A549 (cell line): Measurements from ENCODE around the gene CENPE. TPM values are rescaled to one million over a fixed set of nuclear protein-coding genes. Genes with fewer than 3 reads are reported as not detected.

Experiments used
- ATAC-seq, 2 experiments: fragments of 200-7000 bp in 1 of 2; fragments of >200 bp in 1 of 2; cut with Nextera tagmentation in 1 of 2; cut with Tn5 transposase in 1 of 2; 3 replicates each; pipeline versions ENCODE4 v1.8.0 to v1.9.1; 2018 to 2020; ENCODE audit warnings: mild to moderate bottlenecking in 1 of 2, moderate library complexity in 1 of 2
- CTCF ChIA-PET: fragments of 300-600 bp; sonication (Branson Sonifier 250); formaldehyde crosslinking; extraction: SDS; loops from one replicate; lab custom pipeline; 2021; ENCODE audit warnings: antibody characterized with exemption, inconsistent platforms; lab: Yijun Ruan, JAX
- POLR2A ChIA-PET: fragments of 350-600 bp; formaldehyde crosslinking; extraction: SDS; loops from one replicate; lab custom pipeline; 2021; ENCODE audit warnings: antibody characterized with exemption, inconsistent platforms; lab: Yijun Ruan, JAX
- DNase-seq, 2 experiments: peaks; one replicate each; pipeline versions ENCODE4 v3.0.0 to v3.0.0-alpha.2; 2011 to 2016; ENCODE audit warnings: low read depth in 1 of 2, low spot score in 1 of 2
- FAIRE-seq: peaks from 2 replicates; lab custom pipeline; 2011; peaks lifted over from hg19 to GRCh38; lab: Jason Lieb, UNC
- H3K27ac ChIP-seq, 2 experiments: fragments of >200 bp; sonication (Bioruptor Twin); formaldehyde crosslinking; 3 replicates each; pipeline ENCODE4 v1.5.1; 2016 to 2017
- H3K4me1 ChIP-seq: fragments of >200 bp; sonication (Bioruptor Twin); formaldehyde crosslinking; 3 replicates; pipeline ENCODE4 v1.6.1; 2016
- H3K4me2 ChIP-seq: fragments of >200 bp; sonication (Bioruptor Twin); formaldehyde crosslinking; 3 replicates; pipeline ENCODE4 v1.6.1; 2016
- H3K4me3 ChIP-seq: fragments of >200 bp; sonication (Bioruptor Twin); formaldehyde crosslinking; 3 replicates; pipeline ENCODE4 v1.5.1; 2016
- H3K9me3 ChIP-seq: fragments of >200 bp; sonication (Bioruptor Twin); formaldehyde crosslinking; 3 replicates; pipeline ENCODE4 v1.6.1; 2016
- CBX2 ChIP-seq: fragments of 200-600 bp; sonication (generic); IDR thresholded peaks from 2 replicates; pipeline ENCODE4 v1.6.1; 2016; ENCODE audit warnings: low read depth, mild to moderate bottlenecking, borderline replicate concordance
- EP300 ChIP-seq, 2 experiments: fragments of >200 bp; sonication (Bioruptor Twin); formaldehyde crosslinking; IDR thresholded peaks; 2 replicates in 1 of 2; 3 replicates in 1 of 2; pipeline ENCODE4 v1.6.1; 2016 to 2017
- KDM1A ChIP-seq: fragments of 200-600 bp; sonication (generic); IDR thresholded peaks from 2 replicates; pipeline ENCODE4 v1.6.1; 2016; ENCODE audit warnings: low read depth, mild to moderate bottlenecking
- NFE2L2 ChIP-seq: fragments of 150-350 bp; conservative IDR thresholded peaks from 2 replicates; pipeline ENCODE4 v1.6.1; 2014; ENCODE audit warnings: low read length
- NPAS2 ChIP-seq: fragments of 250-450 bp; sonication (Bioruptor Pico); IDR thresholded peaks from 2 replicates; pipeline ENCODE4 v1.8.0; 2022; ENCODE audit warnings: mild to moderate bottlenecking, moderate library complexity, borderline replicate concordance
- PHF8 ChIP-seq: fragments of 200-600 bp; sonication (generic); IDR thresholded peaks from 2 replicates; pipeline ENCODE4 v1.6.1; 2016; ENCODE audit warnings: low read depth, mild to moderate bottlenecking, antibody characterized with exemption, moderate library complexity, borderline replicate concordance
- POLR2A ChIP-seq: IDR thresholded peaks from 2 replicates; pipeline ENCODE4 v1.6.1; 2012; ENCODE audit warnings: mild to moderate bottlenecking, low read length
- POLR2AphosphoS2 ChIP-seq: conservative IDR thresholded peaks from 2 replicates; pipeline ENCODE4 v1.6.1; 2012; ENCODE audit warnings: low read length, improper control_type of control experiment, inconsistent platforms
- RNF2 ChIP-seq: fragments of 200-600 bp; sonication (generic); IDR thresholded peaks from 2 replicates; pipeline ENCODE4 v1.6.1; 2016; ENCODE audit warnings: low read depth, mild to moderate bottlenecking, antibody characterized with exemption, moderate library complexity, borderline replicate concordance
- ZNF302 ChIP-seq: fragments of 250-450 bp; sonication (Bioruptor Pico); IDR thresholded peaks from 2 replicates; pipeline ENCODE4 v1.9.0; 2021; ENCODE audit warnings: inconsistent platforms, mild to moderate bottlenecking, moderate library complexity
- ZSCAN20 ChIP-seq: fragments of 250-450 bp; sonication (Bioruptor Pico); IDR thresholded peaks from 2 replicates; pipeline ENCODE4 v1.8.0; 2022; ENCODE audit warnings: mild to moderate bottlenecking, moderate library complexity
- WGBS: methylation state at CpG from one replicate; pipeline ENCODE4 v1.1.6; 2017; ENCODE audit errors: missing lambda C conversion rate; 5-methylcytosine and 5-hydroxymethylcytosine counted together
- polyA plus RNA-seq, 4 experiments: library from polyadenylated mRNA; depleted of rRNA in 3 of 4; stranded (reverse); fragments of >200 nt; fragmentation: RNase III in 1 of 4; extraction: RNeasy Plus Mini Kit Qiagen cat#74134 plus additional on column Dnase treatment in 1 of 4; gene quantifications; 2 replicates in 3 of 4; 3 replicates in 1 of 4; pipeline ENCODE4 v1.2.3, GENCODE V29; 2011 to 2017
- TF ChIP-seq, protein P1 (sequence below): fragments of 200-600 bp; sonication (generic); IDR thresholded peaks from 2 replicates; pipeline ENCODE4 v1.6.1; 2016; ENCODE audit warnings: antibody characterized with exemption, mild to moderate bottlenecking, moderate library complexity
- TF ChIP-seq, protein P2 (sequence below): fragments of 450-650 bp; IDR thresholded peaks from 2 replicates; pipeline ENCODE4 v1.6.1; 2014; ENCODE audit warnings: antibody characterized with exemption
- TF ChIP-seq, protein P3 (sequence below): IDR thresholded peaks from 2 replicates; pipeline ENCODE4 v1.6.1; 2012
- TF ChIP-seq, protein P4 (sequence below): fragments of 250-450 bp; sonication (Bioruptor Pico); IDR thresholded peaks from 2 replicates; pipeline ENCODE4 v1.5.0; 2020; ENCODE audit warnings: low read depth, mild to moderate bottlenecking, moderate library complexity
- TF ChIP-seq, protein P5 (sequence below): fragments of >200 bp; sonication (Bioruptor Twin); formaldehyde crosslinking; IDR thresholded peaks from 3 replicates; pipeline ENCODE4 v1.5.1; 2016

CENPE gene
- polyA plus RNA-seq, 2 of the 4 experiments (the other 2 are of a cell fraction): 6.3 to 15.9 TPM

DNA sequence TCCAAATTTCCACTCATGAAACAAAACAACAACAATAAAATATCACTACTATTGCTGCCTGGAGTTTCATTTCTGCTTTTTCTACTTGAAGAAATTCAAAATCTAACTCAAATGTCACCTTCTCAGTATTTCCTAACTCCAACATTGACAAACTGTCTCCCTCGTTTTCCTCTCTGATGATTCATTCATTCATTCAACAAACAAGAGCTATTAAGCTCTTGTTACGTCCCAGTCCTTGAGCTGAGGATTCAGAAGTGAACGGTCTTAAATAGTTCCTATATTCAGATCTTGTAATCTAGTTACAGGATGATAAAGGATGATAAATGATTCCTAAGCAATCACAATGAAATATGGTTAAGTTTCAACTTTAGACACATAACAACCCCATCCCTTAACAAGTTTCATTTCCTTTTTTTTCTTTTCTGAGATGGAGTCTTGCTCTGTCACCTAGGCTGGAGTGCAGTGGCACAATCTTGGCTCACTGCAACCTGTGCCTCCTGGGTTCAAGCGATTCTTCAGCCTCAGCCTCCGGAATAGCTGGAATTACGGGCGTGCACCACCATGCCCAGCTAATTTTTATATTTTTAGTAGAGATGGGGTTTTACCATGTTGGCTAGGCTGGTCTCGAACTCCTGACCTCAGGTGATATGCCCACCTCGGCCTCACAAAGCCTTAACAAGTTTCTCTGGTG is 123.3 kb downstream of the CENPE start (continued):
- TF ChIP-seq, protein P1, sequence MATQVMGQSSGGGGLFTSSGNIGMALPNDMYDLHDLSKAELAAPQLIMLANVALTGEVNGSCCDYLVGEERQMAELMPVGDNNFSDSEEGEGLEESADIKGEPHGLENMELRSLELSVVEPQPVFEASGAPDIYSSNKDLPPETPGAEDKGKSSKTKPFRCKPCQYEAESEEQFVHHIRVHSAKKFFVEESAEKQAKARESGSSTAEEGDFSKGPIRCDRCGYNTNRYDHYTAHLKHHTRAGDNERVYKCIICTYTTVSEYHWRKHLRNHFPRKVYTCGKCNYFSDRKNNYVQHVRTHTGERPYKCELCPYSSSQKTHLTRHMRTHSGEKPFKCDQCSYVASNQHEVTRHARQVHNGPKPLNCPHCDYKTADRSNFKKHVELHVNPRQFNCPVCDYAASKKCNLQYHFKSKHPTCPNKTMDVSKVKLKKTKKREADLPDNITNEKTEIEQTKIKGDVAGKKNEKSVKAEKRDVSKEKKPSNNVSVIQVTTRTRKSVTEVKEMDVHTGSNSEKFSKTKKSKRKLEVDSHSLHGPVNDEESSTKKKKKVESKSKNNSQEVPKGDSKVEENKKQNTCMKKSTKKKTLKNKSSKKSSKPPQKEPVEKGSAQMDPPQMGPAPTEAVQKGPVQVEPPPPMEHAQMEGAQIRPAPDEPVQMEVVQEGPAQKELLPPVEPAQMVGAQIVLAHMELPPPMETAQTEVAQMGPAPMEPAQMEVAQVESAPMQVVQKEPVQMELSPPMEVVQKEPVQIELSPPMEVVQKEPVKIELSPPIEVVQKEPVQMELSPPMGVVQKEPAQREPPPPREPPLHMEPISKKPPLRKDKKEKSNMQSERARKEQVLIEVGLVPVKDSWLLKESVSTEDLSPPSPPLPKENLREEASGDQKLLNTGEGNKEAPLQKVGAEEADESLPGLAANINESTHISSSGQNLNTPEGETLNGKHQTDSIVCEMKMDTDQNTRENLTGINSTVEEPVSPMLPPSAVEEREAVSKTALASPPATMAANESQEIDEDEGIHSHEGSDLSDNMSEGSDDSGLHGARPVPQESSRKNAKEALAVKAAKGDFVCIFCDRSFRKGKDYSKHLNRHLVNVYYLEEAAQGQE: no peak

DNA sequence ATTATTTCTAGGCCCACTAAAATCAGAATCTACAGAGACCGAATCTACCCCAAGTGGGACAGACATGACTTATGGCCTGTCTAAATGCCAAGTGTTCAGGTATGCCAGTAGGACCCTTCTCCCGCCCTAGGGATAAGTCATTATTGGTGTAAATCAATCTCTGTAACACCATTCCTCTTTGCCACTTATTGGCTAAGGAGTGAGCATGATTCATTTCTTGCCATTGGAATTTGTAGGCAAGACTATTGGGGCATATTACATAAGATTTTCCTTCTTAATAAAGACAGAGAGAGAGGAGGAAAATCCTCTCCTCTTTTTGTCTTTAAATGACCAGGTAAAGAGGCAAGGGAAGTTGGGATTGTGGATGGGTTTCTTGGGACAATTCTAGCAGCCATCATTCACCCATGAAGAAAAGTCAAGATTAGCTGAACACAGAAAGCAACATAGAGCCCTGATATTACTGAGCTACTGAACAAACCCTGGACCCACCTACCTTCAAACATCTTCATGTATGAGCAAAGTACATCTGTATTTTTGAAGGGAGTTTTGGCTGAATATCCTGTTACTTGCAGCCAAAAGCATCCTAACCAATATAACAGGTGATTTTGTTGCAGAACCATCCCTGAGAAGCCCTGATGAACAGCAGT is 124.2 kb downstream of the CENPE start:
- Histone ChIP-seq H3K4me3 (no peak overlapping the region), H3K4me1 (peaks cover 16% of the 10 kb centered on the region; the same call in 2 of the 3 replicates), H3K9me3 (no peaks in the 10 kb centered on the region), H3K27ac (no peak overlapping the region), H3K4me2 (peak overlapping the region; percentile 75; the same call in 1 of the 3 replicates)
- FAIRE-seq (no peak), DNase-seq (no peak), ATAC-seq (no peak)
- POLR2A ChIA-PET: no interaction called here
- CTCF ChIA-PET: no interaction called here
- 78% methylated on average over 2 of the region's 2 CpGs for WGBS
- TF ChIP-seq NPAS2 (CRISPR knock-in tag) (no peak), RNF2 (no peak), NFE2L2 (no peak), ZSCAN20 (CRISPR knock-in tag) (no peak), POLR2A (no peak)
- TF ChIP-seq, protein P2, sequence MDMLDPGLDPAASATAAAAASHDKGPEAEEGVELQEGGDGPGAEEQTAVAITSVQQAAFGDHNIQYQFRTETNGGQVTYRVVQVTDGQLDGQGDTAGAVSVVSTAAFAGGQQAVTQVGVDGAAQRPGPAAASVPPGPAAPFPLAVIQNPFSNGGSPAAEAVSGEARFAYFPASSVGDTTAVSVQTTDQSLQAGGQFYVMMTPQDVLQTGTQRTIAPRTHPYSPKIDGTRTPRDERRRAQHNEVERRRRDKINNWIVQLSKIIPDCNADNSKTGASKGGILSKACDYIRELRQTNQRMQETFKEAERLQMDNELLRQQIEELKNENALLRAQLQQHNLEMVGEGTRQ: no peak

DNA sequence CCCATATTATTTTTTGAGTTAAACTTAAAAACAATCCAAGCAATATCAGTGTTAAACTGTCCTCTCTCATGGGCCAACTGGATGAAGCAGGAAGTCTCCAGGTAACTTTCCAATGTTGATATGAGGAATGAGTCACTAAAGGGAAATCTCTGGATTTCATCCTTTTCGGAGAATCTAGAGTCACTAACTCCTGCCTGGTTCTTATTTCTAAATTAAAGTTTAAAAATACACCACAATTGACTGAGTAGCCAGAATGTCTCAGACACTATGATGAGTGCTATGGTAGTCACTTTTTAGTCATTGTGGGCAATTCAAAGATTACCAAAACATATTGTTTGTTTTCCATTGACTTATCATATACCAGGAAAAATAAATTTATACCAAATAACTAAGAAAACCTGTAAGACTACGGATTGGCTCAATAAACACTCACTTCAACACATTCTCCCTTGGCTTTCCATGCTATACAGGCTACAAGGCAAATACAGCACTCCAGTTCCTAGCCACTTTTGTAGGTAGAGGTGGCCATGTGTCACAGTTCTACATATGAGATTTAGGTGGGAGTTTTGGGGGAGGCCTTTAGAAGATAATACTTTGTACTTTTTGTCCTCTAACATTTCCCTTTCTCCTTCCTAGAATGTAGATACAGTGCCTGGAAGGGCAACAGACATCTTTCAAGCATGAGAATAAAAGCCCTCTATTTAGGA is 130.1 kb downstream of the CENPE start:
- 18% methylated on average over 2 of the region's 2 CpGs for WGBS
- peak overlapping the region; percentile 32; the same call in 2 of the 3 replicates for H3K4me2 ChIP-seq
- no peak overlapping the region for H3K4me3 ChIP-seq
- TF ChIP-seq CBX2 (no peak), ZNF302 (CRISPR knock-in tag) (no peak), PHF8 (no peak), KDM1A (no peak), EP300 (IDR thresholded peaks at IDR 0.05) (no peak), POLR2AphosphoS2 (no peak)
- TF ChIP-seq, protein P1: no peak
- TF ChIP-seq, protein P3, sequence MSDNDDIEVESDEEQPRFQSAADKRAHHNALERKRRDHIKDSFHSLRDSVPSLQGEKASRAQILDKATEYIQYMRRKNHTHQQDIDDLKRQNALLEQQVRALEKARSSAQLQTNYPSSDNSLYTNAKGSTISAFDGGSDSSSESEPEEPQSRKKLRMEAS: no peak
- TF ChIP-seq, protein P4, sequence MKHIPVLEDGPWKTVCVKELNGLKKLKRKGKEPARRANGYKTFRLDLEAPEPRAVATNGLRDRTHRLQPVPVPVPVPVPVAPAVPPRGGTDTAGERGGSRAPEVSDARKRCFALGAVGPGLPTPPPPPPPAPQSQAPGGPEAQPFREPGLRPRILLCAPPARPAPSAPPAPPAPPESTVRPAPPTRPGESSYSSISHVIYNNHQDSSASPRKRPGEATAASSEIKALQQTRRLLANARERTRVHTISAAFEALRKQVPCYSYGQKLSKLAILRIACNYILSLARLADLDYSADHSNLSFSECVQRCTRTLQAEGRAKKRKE (CRISPR knock-in tag): no peak
- TF ChIP-seq, protein P5, sequence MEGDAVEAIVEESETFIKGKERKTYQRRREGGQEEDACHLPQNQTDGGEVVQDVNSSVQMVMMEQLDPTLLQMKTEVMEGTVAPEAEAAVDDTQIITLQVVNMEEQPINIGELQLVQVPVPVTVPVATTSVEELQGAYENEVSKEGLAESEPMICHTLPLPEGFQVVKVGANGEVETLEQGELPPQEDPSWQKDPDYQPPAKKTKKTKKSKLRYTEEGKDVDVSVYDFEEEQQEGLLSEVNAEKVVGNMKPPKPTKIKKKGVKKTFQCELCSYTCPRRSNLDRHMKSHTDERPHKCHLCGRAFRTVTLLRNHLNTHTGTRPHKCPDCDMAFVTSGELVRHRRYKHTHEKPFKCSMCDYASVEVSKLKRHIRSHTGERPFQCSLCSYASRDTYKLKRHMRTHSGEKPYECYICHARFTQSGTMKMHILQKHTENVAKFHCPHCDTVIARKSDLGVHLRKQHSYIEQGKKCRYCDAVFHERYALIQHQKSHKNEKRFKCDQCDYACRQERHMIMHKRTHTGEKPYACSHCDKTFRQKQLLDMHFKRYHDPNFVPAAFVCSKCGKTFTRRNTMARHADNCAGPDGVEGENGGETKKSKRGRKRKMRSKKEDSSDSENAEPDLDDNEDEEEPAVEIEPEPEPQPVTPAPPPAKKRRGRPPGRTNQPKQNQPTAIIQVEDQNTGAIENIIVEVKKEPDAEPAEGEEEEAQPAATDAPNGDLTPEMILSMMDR: no peak
- POLR2A ChIA-PET: no interaction called here
- DNase-seq (no peak), ATAC-seq (0 out of 6 replicates have a peak, but pooled peaks of 1 of the 2 experiments have one; percentile 30), FAIRE-seq (no peak)
- H3K27ac ChIP-seq: no peak overlapping the region
- peaks cover 5% of the 10 kb centered on the region; the same call in 1 of the 3 replicates for H3K4me1 ChIP-seq
- CTCF ChIA-PET: no interaction called here
- H3K9me3 ChIP-seq: no peaks in the 10 kb centered on the region
